ENCODE data around the gene AK5. TPM values are rescaled to one million over a fixed set of nuclear protein-coding genes. Genes with fewer than 3 reads are reported as not detected.

AK5 gene
- total and polyA plus RNA-seq, 2 experiments from 2014 or later: 8.8 to 12.2 TPM

GRCh38 chr1:77292551-77292950 is 10.7 kb downstream of the AK5 start:
- TF ChIP-seq EZH2 (IDR thresholded peaks at IDR 0.05; ENCODE audit: low read depth, unreplicated experiment): no peak
- no peak for TF ChIP-seq STAT1 (IDR thresholded peaks at IDR 0.05; ENCODE audit: unreplicated experiment)
- TF ChIP-seq JUNB (IDR thresholded peaks at IDR 0.05; ENCODE audit: unreplicated experiment): no peak
- TF ChIP-seq REST (IDR thresholded peaks at IDR 0.05; ENCODE audit: unreplicated experiment): no peak
- TF ChIP-seq ZNF331 (CRISPR knock-in tag; IDR thresholded peaks at IDR 0.05; ENCODE audit: low read depth): no peak
- TF ChIP-seq, protein P1, sequence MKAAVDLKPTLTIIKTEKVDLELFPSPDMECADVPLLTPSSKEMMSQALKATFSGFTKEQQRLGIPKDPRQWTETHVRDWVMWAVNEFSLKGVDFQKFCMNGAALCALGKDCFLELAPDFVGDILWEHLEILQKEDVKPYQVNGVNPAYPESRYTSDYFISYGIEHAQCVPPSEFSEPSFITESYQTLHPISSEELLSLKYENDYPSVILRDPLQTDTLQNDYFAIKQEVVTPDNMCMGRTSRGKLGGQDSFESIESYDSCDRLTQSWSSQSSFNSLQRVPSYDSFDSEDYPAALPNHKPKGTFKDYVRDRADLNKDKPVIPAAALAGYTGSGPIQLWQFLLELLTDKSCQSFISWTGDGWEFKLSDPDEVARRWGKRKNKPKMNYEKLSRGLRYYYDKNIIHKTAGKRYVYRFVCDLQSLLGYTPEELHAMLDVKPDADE (IDR thresholded peaks at IDR 0.05): no peak
- no peak for TF ChIP-seq ZNF114 (CRISPR knock-in tag; IDR thresholded peaks at IDR 0.05)
- TF ChIP-seq CTCF (conservative IDR thresholded peaks at IDR 0.05; ENCODE audit: low read depth in 2 of 2): no peak
- TF ChIP-seq CREB1 (CRISPR knock-in tag; IDR thresholded peaks at IDR 0.05; ENCODE audit: low read depth): no peak
- no peak for TF ChIP-seq POLR2AphosphoS5 (IDR thresholded peaks at IDR 0.05; ENCODE audit: low read depth)
- no peak overlapping the region for H3K27ac ChIP-seq (ENCODE audit: low read depth)
- H3K27ac Mint-ChIP-seq: no peak overlapping the region

GRCh38 chr1:77300566-77300965 is 18.7 kb downstream of the AK5 start:
- no peaks in the 10 kb centered on the region for H3K9me2 ChIP-seq (ENCODE audit: insufficient read depth)
- Mint-ChIP-seq H3K27me3 (ENCODE audit: insufficient read depth, low read depth, poor library complexity) (no peaks in the 10 kb centered on the region), H3K36me3 (ENCODE audit: low read depth) (no peaks in the 10 kb centered on the region), H3K9me3 (no peaks in the 10 kb centered on the region), H3K4me3 (no peak overlapping the region), H3K4me1 (no peaks in the 10 kb centered on the region), H3K27ac (no peak overlapping the region)
- no peaks in the 10 kb centered on the region for H3F3A ChIP-seq (replicated peaks; ENCODE audit: low read depth)
- no peak for DNase-seq (ENCODE audit: low spot score)
- H4K20me1 ChIP-seq (replicated peaks; ENCODE audit: insufficient read depth): no peaks in the 10 kb centered on the region
- H2AFZ ChIP-seq: no peak overlapping the region
- H3K4me3 ChIP-seq: no peak overlapping the region
- no peak overlapping the region for H3K27ac ChIP-seq (ENCODE audit: low read depth)
- H3K4me1 ChIP-seq (ENCODE audit: insufficient read depth): no peaks in the 10 kb centered on the region
- no peak for ATAC-seq
- no peaks in the 10 kb centered on the region for H3K79me2 ChIP-seq (replicated peaks; ENCODE audit: insufficient read depth)
- H3K4me2 ChIP-seq: no peak overlapping the region
- no peaks in the 10 kb centered on the region for H3K36me3 ChIP-seq (ENCODE audit: insufficient read depth)
- H3K27me3 ChIP-seq (ENCODE audit: insufficient read depth): no peaks in the 10 kb centered on the region
- TF ChIP-seq CREB1 (CRISPR knock-in tag; IDR thresholded peaks at IDR 0.05; ENCODE audit: low read depth) (no peak), REST (IDR thresholded peaks at IDR 0.05; ENCODE audit: unreplicated experiment) (no peak), JUNB (IDR thresholded peaks at IDR 0.05; ENCODE audit: unreplicated experiment) (no peak), ZNF331 (CRISPR knock-in tag; IDR thresholded peaks at IDR 0.05; ENCODE audit: low read depth) (no peak), POLR2AphosphoS5 (IDR thresholded peaks at IDR 0.05; ENCODE audit: low read depth) (no peak), EZH2phosphoT487 (IDR thresholded peaks at IDR 0.05; ENCODE audit: unreplicated experiment) (no peak), NANOG (IDR thresholded peaks at IDR 0.05; ENCODE audit: borderline replicate concordance) (no peak)
- TF ChIP-seq, protein P1 (IDR thresholded peaks at IDR 0.05): no peak

More at GRCh38 chr1:77292551-77292950, 10.7 kb downstream of the AK5 start:
- no peaks in the 10 kb centered on the region for H3K27me3 Mint-ChIP-seq (ENCODE audit: insufficient read depth, low read depth, poor library complexity)
- no peak overlapping the region for H3K4me3 ChIP-seq
- H3K79me2 ChIP-seq (replicated peaks; ENCODE audit: insufficient read depth): no peaks in the 10 kb centered on the region
- no peaks in the 10 kb centered on the region for H3F3A ChIP-seq (replicated peaks; ENCODE audit: low read depth)
- ATAC-seq (no peak), DNase-seq (ENCODE audit: low spot score) (no peak)
- H3K4me1 ChIP-seq (ENCODE audit: insufficient read depth): no peaks in the 10 kb centered on the region
- no peaks in the 10 kb centered on the region for H3K9me3 Mint-ChIP-seq
- no peaks in the 10 kb centered on the region for H3K27me3 ChIP-seq (ENCODE audit: insufficient read depth)
- no peak overlapping the region for H3K4me2 ChIP-seq
- H3K9me2 ChIP-seq (ENCODE audit: insufficient read depth): no peaks in the 10 kb centered on the region
- no peaks in the 10 kb centered on the region for H3K36me3 ChIP-seq (ENCODE audit: insufficient read depth)
- no peaks in the 10 kb centered on the region for H4K20me1 ChIP-seq (replicated peaks; ENCODE audit: insufficient read depth)
- H2AFZ ChIP-seq: no peak overlapping the region
- no peaks in the 10 kb centered on the region for H3K4me1 Mint-ChIP-seq
- no peaks in the 10 kb centered on the region for H3K36me3 Mint-ChIP-seq (ENCODE audit: low read depth)
- no peak overlapping the region for H3K4me3 Mint-ChIP-seq

Data from GM23338 (cell line).